GM21619 (cell line): ENCODE measurements around the gene PRICKLE4.

Source experiments
- ATAC-seq: cut with Tn5 transposase; IDR thresholded peaks from one replicate; pipeline ENCODE4 v1.9.1; 2021; ENCODE audit not compliant: unreplicated experiment

The PRICKLE4 gene, protein sequence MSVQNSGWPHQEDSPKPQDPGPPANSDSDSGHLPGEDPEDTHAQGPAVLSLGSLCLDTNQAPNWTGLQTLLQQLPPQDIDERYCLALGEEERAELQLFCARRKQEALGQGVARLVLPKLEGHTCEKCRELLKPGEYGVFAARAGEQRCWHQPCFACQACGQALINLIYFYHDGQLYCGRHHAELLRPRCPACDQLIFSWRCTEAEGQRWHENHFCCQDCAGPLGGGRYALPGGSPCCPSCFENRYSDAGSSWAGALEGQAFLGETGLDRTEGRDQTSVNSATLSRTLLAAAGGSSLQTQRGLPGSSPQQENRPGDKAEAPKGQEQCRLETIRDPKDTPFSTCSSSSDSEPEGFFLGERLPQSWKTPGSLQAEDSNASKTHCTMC

DNA sequence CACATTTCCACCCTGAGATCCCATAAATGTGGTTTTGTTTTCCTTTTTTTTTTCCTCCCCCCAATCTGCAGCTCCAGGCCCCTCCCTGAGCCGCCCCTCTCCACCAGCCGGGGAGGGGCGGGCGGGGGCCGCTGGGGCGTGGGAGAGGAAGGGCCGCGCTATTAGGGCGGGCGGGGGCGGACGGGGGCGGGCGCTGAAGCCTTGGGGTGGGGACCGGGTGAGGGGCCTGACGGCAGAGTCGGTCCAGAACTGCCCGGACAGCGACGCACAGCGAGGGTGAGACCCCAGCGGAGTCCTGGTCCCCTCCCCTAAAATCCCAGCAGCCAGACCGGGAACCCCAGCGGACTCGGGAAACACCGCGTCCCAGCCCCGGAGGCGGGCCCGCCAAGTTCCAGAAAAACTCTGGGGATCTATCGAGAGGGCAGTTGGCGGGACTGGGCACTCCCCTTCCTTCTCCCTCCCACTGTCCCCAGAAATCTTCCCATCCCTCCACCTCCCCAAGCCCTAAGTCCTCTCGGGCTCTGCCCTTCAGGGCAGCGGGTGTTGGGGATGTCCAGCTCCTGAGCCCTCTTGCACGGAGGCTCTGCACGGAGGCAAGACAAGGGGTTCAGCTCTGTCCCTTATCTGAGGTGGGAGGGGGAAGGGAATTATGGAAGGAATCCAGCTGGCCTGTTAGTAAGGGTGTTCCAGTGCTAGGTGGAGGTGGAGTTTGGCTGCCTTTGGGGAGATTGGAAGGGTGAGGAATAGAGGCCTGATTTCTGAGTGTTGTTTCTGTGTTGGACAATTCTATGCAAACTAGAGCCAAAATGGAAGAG is at the start of gene PRICKLE4:
Gene PRICKLE4, plus strand, starts transcription at position 232 of the 815 bp plus-strand sequence. CDS start 2,692 bp downstream, outside the sequence.
- ATAC-seq, result no peak

DNA sequence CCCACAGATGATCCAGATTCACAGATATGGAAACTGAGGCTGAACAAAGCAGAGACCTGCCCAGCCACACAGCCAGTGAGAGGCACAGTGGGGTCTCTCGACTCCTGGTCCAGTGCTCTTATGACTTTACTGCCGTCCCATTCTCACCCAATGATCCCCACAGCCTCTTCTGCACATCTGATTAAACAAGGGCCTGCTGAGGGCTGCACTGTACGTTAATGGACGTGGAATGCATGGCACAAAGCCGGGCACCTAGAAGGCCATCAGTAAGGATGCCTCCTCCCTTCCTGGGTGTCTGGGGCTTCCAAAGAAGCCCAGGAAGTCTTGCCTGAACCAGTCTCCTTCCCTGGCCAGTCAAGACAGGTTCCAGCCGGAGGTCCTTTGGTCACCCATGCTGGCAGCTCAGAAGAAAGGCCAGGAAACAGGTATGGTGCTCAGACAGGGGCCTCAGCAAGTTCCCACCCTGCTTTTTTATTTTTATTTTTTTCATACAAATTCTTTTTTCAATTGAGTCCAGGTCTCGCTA is 49.0 kb upstream of the PRICKLE4 start:
- ATAC-seq, result no peak

DNA sequence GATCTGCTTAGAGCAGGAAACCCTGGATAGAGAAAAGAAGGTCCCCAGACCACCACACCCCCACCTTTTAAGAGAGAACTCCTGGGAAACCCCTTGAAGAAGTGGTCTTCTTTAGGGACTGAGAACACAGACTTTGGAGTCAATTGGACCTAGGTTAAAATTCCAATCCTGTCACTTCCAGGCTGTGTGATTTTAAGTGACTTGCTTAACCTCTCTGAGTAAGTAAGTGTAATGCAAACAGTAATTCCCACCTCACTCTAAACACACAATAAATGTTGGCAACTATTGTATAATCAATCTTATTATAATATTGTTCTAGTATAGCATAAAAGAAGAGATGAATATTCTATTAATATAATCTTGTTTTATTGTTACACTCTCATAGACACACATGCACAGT is 48.4 kb upstream of the PRICKLE4 start:
- ATAC-seq, result no peak

DNA sequence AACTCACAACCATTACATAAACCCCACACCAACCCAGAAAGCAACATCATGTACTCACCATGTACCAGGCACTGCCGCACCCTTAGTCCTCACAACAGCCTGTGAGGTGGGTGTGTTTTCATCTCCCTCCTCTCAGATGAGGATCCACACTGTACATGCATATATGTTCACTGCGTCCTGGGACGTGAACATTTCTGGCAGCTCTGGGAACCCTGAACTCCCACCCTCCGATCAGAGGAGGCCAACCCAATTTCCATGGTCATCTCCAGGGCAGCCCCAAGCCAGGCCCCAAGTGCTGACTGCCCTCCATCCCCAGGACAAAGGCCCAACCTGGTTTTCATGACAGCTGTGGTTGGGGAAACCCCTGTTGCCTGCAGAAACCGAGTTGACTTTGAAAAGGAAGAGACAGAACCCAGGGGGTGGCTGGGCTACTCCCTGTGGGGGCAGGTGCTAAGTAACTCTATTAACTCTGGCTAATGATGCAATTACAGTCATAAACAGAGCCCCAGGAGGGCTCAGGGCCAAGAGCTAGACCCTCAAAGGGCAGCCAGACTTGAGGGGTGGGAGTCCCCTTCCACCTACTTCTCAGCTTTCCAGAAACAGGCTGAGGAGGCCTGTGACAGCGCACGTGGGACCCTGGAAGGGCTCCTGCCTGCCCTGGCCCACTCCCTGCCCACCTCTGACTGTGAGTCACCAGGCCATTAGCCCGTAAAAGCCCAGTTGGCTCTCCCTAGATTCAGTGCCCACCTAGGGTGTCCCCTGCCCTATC is 47.8 kb upstream of the PRICKLE4 start:
- ATAC-seq, result peak; percentile 37

DNA sequence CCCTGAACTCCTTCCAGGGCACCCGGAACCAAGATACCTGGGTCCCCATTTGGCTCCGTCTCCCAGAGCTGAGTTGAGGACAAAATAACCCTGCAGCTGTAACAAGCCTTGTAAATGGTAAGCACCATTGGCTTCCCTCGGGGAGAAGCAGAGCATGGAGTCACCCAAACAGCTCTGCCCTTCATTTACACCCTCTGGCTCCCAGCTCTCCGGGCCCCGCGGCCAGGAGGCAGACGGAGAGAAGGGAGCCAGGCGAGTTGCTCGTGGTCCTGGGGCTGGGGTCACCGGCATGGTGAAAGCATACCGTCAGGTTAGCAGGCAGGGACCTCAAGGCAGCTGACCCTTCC is 47.2 kb upstream of the PRICKLE4 start:
- no peak for ATAC-seq

DNA sequence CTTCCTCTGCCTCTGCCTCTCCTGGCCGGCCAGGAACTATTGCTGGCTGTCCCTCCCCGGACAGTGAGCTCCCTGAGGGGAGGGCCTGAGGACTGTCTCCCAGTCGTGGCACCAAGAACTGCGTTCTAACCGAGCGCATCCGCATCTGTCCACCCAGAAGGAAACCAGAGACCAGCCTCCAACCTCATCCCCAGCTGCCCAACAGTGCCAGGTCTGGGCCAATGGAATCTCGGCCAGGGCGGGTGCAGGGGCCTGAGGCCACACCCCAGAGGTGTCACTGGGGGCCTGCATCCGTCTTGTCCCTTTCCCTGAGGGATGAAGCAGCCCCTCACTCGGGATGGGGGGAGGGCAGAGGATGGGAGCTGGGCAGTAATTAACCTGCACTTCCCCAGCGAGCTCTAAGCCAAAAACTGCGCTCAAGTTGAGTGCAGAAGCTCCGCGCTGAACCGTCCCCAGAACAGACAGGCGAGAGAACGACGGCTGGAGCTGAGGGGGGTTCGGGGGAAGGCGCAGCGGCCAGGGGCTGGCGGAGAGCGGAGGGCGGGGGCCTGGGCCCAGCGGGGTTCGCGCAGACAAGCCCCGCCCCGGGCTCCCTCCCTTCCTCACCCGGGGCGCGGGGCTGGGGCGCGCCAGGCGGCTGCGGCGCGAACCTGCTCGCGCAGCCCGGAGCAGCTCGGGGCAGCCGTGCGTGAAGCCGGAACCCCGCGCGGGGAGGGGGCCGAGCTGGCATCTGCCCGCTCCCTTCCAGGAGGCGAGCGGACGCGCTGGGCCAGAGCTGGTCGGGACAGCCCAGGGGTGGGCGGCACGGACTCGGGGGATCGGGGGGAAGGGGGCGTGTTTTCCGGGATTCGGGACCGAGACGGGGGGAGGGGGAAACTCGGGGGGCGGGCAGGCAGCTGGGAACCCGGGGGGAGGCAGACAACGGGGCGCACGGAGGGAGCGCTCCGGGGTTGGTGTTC is 46.6 kb upstream of the PRICKLE4 start:
- ATAC-seq, result peak; percentile 35

DNA sequence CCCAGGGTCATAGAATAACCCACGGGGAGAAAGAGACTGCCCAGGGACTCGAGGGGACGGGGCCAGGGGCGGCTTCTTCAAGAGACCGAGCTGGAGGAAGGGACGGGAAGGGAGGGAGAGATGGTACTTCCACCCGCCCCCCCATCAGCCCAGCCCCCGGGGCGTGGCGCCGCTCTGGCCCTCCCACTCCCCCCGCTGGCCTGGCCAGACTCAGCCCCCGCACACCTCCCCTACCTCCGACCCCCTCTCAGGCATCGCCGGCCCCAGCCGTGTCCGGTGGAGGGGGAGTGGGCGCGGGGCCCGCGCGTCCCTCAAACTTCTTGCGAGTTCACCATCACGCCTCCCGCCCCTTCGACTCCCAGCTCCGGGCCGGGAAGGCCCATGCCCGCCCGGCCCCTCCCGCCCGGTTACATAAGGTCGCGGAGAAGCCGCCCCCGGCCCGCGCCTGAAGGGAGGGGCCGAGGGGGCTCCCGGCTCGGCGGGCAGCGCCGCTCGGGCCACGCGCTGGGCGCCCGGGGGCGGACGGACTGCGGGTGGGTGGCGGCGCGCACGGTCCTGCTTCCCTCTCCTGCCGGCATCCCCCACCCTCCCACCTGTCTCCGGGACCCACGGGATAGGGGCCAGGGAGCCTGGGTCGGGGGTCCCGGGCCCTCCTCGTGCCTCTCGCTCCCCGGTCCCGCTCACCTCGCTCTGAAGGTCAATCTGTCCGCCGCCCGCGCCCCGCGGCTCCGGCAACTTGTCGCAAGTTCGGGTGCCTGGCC is 45.7 kb upstream of the PRICKLE4 start:
- peak; percentile 22 for ATAC-seq

DNA sequence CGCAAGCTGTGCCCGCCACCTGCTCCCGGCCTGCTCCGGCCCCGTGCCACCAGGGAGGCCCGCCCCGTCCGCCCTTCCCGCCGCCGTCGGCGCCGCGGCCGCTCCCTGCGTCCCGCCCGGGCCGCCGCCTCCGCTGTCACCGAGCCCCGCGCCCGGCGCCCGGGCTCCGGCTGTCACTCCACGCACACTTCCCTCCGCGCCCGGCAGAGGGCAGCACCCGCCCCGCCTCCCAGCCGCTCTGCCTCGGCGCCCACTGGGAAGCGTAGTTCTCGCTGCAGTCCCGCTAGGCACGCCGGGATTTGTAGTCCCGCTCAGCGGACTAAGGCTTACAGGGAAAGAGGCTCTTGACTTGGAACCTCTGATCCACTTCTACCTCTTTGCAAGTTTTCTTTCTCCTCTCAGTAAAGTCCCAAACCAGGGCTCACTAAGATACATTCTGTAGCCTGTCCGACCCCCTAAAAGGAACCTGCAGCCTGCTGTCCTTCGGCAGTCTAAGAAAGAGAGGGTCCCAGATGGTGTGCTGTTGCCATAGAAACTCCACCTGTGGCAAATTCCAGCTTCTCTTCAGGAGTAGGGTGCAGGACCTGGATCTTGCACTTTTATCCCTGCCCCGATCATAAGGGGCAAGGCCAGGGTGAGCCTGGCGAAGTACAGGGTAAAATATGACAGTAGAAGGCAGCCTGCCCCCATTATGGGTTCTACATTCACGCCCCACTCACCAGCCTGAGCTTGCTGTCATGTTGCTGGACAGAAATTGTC is 45.0 kb upstream of the PRICKLE4 start, which contains the start of gene TFEB:
Gene TFEB, minus strand, starts transcription at position 182 of the 759 bp plus-strand sequence. CDS start 44,395 bp downstream, outside the sequence.
- ATAC-seq, result peak; percentile 44

DNA sequence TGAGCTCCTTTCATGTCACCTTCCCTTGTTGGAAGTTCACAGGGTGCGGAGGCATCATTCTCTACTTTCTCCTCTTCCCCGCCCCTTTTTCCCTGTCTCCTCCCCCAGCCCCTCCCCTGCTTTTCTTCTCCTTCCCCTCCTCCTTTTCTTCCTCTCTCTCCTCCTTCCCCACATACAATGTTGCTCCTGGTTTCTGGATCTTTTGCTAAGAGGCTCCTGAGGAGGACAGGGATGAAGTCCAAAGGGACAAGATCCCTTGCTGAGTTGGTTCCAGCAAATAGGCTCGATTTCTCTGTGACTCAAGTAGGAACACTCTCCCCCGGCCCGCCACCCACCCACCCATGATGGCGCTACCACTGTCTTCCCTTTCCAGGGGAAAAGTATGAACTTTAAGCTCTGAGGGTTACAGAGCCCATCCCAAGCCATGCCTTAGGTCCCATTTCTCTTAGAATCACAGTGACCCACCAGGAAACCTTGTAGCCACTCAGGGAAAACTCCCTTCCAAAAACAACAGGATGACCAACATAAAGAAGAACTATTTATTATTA is 44.3 kb upstream of the PRICKLE4 start:
- ATAC-seq, result no peak

DNA sequence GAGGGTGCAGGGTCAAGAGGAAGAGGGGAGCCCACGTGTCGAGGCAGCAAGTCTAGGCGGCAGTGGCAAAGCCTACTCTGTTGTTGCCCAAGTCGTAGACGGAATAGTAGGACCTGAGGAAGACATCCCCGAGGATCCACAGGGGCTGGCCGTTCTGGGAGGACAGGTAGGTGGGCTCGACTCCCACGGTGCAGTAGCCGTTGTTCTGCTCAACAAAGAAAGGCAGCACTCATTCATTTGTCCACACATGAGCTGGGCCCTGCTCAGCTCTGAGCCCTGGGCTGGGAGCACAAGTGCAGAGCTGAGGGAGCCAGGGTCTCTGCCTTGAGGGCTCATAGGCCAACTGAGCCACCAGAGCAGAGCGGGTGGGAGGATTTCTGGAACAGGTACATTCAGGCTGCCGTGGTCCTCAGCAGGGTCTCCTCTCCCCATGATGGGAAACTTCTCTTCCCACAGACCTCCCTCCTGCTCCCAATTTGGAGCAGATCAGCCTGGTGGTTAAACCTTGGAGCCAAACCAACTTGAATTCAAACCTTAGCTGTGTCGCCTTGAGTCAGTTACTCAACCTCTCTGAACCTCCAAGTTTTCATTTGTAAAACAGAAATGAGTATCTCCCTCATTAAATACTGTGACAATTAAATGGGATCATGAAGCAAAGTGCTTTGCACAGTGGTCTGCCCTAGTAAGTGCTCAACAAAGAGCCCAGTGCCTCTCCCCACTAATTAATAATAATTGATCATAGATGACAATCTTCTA is 43.6 kb upstream of the PRICKLE4 start:
- no peak for ATAC-seq

DNA sequence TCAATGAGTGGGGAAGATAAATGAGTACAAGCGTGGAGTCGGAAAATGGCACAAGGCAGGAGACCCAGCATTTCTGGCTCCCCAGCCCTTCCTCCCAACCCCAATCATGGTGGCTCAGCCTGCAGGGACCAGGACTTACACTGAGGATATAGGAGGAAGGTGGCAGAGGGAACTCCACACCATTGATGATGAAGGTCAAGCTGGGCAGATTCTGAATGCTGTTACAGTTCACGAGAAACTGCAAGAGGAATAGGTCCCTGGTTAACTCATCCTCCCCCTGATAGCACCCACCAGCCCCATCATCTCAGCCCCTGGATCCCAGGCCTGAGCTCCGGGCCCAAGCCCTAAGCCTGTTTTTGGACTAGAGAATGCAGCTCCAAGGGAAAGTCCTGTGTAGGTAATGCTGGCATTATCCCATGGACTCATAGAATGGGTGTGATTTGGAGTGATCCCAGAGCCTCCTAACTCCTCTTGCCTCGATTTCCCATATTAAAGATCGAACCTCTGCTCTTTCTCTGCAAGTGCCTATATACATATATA is 42.9 kb upstream of the PRICKLE4 start:
- no peak for ATAC-seq

DNA sequence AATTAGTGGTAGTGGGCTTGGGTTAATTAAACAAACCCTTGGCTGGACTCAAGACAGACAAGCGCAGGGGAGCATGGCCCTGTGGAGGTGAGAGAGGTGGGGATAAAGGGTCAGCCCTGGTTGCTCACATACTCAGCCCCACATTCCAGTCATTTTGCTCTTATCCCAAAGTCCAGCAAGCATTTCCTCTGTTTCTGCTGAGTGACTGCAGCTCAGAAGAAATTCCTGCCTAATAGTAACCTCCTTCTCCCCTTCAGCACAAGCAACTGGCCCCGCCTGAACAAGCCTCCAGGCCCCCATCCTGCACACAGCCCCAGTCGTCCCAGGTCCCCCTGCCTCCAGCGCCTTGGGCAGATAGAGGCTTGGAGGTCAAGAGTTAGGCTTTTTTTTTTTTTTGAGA is 41.5 kb upstream of the PRICKLE4 start:
- ATAC-seq, result no peak

DNA sequence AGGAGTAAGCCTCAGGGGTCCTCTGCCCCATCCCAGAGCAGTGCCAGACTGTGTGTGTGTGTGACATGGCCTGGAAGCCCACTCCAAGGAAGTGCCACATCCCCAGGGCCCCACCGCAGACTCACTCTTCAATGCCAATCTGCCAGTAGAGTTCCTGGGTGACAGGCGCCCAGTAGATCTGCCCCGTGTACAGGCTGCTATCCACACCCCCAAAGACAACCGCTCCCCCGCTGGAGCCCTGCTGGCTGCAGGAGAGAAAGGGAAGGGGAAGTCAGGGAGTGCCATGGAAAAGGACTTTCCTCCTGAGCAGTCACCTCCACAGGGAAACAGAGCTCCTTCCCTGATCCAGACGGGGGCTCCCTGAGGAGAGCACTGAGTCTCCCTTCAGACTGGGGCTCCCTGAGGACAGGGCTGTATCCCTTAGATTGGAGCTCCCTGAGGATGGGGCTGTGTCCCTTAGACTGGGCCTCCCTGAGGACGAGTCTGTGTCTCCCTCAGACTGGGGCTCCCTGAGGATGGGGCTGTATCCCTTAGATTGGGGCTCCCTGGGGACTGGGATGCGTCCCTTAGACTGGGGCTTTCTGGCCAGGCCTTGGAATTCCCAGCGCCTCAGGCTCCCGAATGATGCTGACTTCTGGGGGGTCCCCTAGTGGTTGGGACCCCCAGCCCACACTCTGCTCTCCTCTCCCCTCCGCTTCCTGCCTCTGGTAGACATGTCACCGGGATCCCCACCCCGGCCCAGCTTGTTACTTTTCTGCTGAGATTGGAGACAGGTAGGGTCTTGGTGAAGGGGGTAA is 40.0 kb upstream of the PRICKLE4 start:
- no peak for ATAC-seq

DNA sequence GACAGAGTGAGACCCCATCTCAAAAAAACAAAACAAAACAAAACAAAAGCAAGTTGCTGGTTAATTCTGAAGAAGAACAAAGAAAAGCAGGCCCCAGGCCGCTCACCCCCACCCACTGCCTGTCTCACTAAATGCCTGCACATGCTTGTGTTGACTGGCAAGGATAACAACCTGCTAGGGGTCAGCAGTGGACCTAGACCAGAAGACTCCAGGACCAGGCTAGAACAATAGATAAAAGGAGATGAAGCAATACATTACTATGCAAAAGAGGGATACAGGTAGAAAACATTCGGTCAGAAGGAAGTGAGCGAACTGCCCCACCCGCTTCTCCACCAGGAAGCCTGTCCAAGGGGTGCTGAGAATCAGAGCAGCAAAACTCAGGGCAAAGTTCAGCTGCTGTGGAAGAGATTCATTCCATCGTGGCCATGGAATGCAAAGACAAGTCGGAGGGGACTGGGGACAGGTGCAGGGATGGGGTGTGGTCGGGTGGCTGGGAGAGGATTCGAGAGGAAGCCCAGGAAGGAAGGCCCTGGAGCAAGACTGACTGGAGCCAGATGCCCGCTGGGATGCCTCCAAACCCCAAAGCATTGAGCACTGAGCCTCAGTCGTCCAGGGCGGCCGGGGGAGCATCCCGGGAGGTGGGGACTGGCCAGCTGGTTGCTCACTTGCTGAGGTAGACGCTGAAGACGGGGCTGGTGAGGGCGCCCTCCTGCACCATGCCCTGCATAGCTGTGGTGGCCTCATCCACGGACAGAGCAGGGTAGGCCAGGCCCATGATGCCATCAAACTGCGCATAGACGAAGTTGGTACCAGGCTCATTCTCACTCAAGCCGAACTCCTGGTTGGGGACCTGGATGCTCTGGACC is 38.7 kb upstream of the PRICKLE4 start:
- ATAC-seq, result no peak

DNA sequence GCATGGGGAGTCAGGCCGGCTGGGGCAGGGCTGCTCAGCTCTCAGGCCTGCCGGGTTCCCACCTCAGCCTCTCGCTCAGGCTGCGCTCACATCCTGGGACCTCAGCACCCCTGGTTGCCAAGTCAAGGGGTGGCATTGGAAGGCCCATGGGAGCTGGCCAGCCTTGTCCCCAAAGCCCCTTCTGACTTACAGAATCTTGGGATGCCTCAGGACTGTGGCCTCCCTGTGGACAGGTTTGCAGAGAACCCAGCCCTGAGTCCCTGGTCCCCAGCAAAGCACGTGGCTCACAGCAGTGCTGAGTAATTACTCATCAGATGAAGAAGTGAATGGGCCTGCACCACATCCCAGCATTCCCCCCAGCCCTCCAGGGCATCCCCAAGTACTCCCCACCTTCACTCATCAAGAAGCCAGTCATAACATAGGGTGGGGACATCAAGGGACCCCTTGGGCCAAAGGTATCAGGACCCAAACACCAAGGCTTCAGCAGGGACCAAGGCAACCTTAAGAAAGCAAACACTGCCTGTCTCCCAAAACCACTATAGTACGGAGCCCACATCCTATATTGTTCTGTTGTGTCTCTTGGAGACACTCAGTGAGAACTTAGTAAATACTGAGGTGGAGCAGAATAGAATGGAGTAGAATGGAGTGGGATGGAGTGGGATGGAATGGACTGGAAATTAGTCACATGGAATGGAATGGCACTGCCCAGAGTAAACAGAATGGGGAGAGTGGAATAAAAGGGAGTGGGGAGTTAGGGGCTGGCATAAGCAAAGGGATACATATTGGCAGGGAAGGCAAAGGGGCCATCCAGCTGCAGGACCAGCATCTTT is 37.0 kb upstream of the PRICKLE4 start:
- no peak for ATAC-seq
